A549 (cell line): Measurements from ENCODE around the gene ADCY2. TPM values are rescaled to one million over a fixed set of nuclear protein-coding genes. Genes with fewer than 3 reads are reported as not detected.

Source experiments
- ATAC-seq, 2 experiments: fragments of 200-7000 bp in 1 of 2; fragments of >200 bp in 1 of 2; cut with Nextera tagmentation in 1 of 2; cut with Tn5 transposase in 1 of 2; 3 replicates each; pipeline versions ENCODE4 v1.8.0 to v1.9.1; 2018 to 2020; ENCODE audit warnings: mild to moderate bottlenecking in 1 of 2, moderate library complexity in 1 of 2
- CTCF ChIA-PET: fragments of 300-600 bp; sonication (Branson Sonifier 250); formaldehyde crosslinking; extraction: SDS; loops from one replicate; lab custom pipeline; 2021; ENCODE audit warnings: antibody characterized with exemption, inconsistent platforms; lab: Yijun Ruan, JAX
- POLR2A ChIA-PET: fragments of 350-600 bp; formaldehyde crosslinking; extraction: SDS; loops from one replicate; lab custom pipeline; 2021; ENCODE audit warnings: antibody characterized with exemption, inconsistent platforms; lab: Yijun Ruan, JAX
- DNase-seq, 2 experiments: peaks; one replicate each; pipeline versions ENCODE4 v3.0.0 to v3.0.0-alpha.2; 2011 to 2016; ENCODE audit warnings: low read depth in 1 of 2, low spot score in 1 of 2
- FAIRE-seq: peaks from 2 replicates; lab custom pipeline; 2011; peaks lifted over from hg19 to GRCh38; lab: Jason Lieb, UNC
- H3K27ac ChIP-seq, 2 experiments: fragments of >200 bp; sonication (Bioruptor Twin); formaldehyde crosslinking; 3 replicates each; pipeline ENCODE4 v1.5.1; 2016 to 2017
- H3K4me1 ChIP-seq: fragments of >200 bp; sonication (Bioruptor Twin); formaldehyde crosslinking; 3 replicates; pipeline ENCODE4 v1.6.1; 2016
- H3K4me2 ChIP-seq: fragments of >200 bp; sonication (Bioruptor Twin); formaldehyde crosslinking; 3 replicates; pipeline ENCODE4 v1.6.1; 2016
- H3K4me3 ChIP-seq: fragments of >200 bp; sonication (Bioruptor Twin); formaldehyde crosslinking; 3 replicates; pipeline ENCODE4 v1.5.1; 2016
- H3K9me3 ChIP-seq: fragments of >200 bp; sonication (Bioruptor Twin); formaldehyde crosslinking; 3 replicates; pipeline ENCODE4 v1.6.1; 2016
- CHD2 ChIP-seq: fragments of 150-350 bp; IDR thresholded peaks from 2 replicates; pipeline ENCODE4 v1.6.1; 2014; ENCODE audit warnings: low read length; ENCODE audit not compliant: partially characterized antibody
- EHF ChIP-seq: fragments of 250-450 bp; sonication (Bioruptor Pico); IDR thresholded peaks from 2 replicates; pipeline ENCODE4 v1.5.0; 2020; ENCODE audit warnings: mild to moderate bottlenecking
- FOSL2 ChIP-seq, 2 experiments: fragments of 450-650 bp in 1 of 2; fragments of >200 bp in 1 of 2; sonication (Bioruptor Twin) in 1 of 2; formaldehyde crosslinking; IDR thresholded peaks; 2 replicates each; pipeline versions ENCODE4 v1.5.0 to v1.6.1; 2016 to 2020; ENCODE audit warnings: mild to moderate bottlenecking in 1 of 2, moderate library complexity in 1 of 2
- FOXS1 ChIP-seq: fragments of 250-450 bp; sonication (Bioruptor Pico); IDR thresholded peaks from 2 replicates; pipeline ENCODE4 v1.5.0; 2020; ENCODE audit warnings: mild to moderate bottlenecking, moderate library complexity
- GATA3 ChIP-seq: IDR thresholded peaks from 2 replicates; pipeline ENCODE4 v1.6.1; 2012; ENCODE audit warnings: borderline replicate concordance
- HEYL ChIP-seq: fragments of 250-450 bp; sonication (Bioruptor Pico); IDR thresholded peaks from 2 replicates; pipeline ENCODE4 v1.8.0; 2021; ENCODE audit warnings: mild to moderate bottlenecking, moderate library complexity
- HOXB13 ChIP-seq: fragments of 250-450 bp; sonication (Bioruptor Pico); IDR thresholded peaks from 2 replicates; pipeline ENCODE4 v1.5.0; 2020; ENCODE audit warnings: low read depth, mild to moderate bottlenecking, moderate library complexity
- KDM1A ChIP-seq: fragments of 200-600 bp; sonication (generic); IDR thresholded peaks from 2 replicates; pipeline ENCODE4 v1.6.1; 2016; ENCODE audit warnings: low read depth, mild to moderate bottlenecking
- MAZ ChIP-seq: fragments of 150-350 bp; IDR thresholded peaks from 2 replicates; pipeline ENCODE4 v1.6.1; 2014; ENCODE audit warnings: antibody characterized with exemption, low read depth, low read length, borderline replicate concordance
- MYC ChIP-seq: IDR thresholded peaks from 2 replicates; pipeline ENCODE4 v1.6.1; 2012; ENCODE audit warnings: mild to moderate bottlenecking, inconsistent platforms, low read length, improper control_type of control experiment, borderline replicate concordance
- RARB ChIP-seq: fragments of 250-450 bp; sonication (Bioruptor Pico); IDR thresholded peaks from 2 replicates; pipeline ENCODE4 v1.8.0; 2021; ENCODE audit warnings: mild to moderate bottlenecking, moderate library complexity
- RNF2 ChIP-seq: fragments of 200-600 bp; sonication (generic); IDR thresholded peaks from 2 replicates; pipeline ENCODE4 v1.6.1; 2016; ENCODE audit warnings: low read depth, mild to moderate bottlenecking, antibody characterized with exemption, moderate library complexity, borderline replicate concordance
- WGBS: methylation state at CpG from one replicate; pipeline ENCODE4 v1.1.6; 2017; ENCODE audit errors: missing lambda C conversion rate; 5-methylcytosine and 5-hydroxymethylcytosine counted together
- polyA plus RNA-seq, 4 experiments: library from polyadenylated mRNA; depleted of rRNA in 3 of 4; stranded (reverse); fragments of >200 nt; fragmentation: RNase III in 1 of 4; extraction: RNeasy Plus Mini Kit Qiagen cat#74134 plus additional on column Dnase treatment in 1 of 4; gene quantifications; 2 replicates in 3 of 4; 3 replicates in 1 of 4; pipeline ENCODE4 v1.2.3, GENCODE V29; 2011 to 2017
- TF ChIP-seq, protein P1 (sequence below): fragments of 450-650 bp; IDR thresholded peaks from 2 replicates; pipeline ENCODE4 v1.6.1; 2014; ENCODE audit warnings: antibody characterized with exemption
- TF ChIP-seq, protein P2 (sequence below): fragments of >200 bp; sonication (Bioruptor Twin); formaldehyde crosslinking; IDR thresholded peaks from 2 replicates; pipeline ENCODE4 v1.6.1; 2016
- TF ChIP-seq, protein P3 (sequence below): fragments of 150-350 bp; IDR thresholded peaks from 2 replicates; pipeline ENCODE4 v1.6.1; 2014; ENCODE audit warnings: low read depth, mild to moderate bottlenecking, low read length
- TF ChIP-seq, protein P4 (sequence below): IDR thresholded peaks from 2 replicates; pipeline ENCODE4 v1.6.1; 2012; ENCODE audit warnings: low read depth, borderline replicate concordance

Gene ADCY2
- polyA plus RNA-seq, 2 of the 4 experiments (the other 2 are of a cell fraction): not detected

DNA sequence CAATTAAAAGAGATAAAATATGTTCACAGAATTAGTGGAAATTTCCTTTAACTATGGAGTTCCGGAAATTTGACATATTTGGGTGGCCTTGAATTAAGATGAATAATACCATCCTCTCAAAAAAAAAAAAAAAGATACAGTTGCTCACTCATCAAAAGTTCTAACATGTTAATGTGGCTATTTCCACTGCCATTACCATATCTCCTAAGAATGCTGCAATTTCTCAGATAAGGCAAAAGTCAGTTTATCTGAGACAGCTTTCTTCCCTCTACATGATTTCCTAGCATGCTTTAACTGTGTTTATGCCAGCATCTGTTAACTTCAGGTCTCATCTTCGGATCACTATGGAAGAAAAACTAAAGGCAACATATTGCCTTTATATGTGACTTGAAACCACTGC is 470.3 kb downstream of the ADCY2 start:
- FAIRE-seq (no peak), ATAC-seq (no peak), DNase-seq (no peak)
- no peak overlapping the region for H3K4me3 ChIP-seq
- H3K27ac ChIP-seq: no peak overlapping the region
- peaks cover 19% of the 10 kb centered on the region for H3K4me1 ChIP-seq
- H3K9me3 ChIP-seq: no peaks in the 10 kb centered on the region
- POLR2A ChIA-PET: no interaction called here
- WGBS: 86% methylated on average over 2 of the region's 2 CpGs
- no peak for TF ChIP-seq FOSL2 (IDR thresholded peaks at IDR 0.05)
- no peak for TF ChIP-seq FOSL2 (CRISPR knock-in tag; IDR thresholded peaks at IDR 0.05)
- TF ChIP-seq, protein P1, sequence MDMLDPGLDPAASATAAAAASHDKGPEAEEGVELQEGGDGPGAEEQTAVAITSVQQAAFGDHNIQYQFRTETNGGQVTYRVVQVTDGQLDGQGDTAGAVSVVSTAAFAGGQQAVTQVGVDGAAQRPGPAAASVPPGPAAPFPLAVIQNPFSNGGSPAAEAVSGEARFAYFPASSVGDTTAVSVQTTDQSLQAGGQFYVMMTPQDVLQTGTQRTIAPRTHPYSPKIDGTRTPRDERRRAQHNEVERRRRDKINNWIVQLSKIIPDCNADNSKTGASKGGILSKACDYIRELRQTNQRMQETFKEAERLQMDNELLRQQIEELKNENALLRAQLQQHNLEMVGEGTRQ: no peak
- TF ChIP-seq, protein P2, sequence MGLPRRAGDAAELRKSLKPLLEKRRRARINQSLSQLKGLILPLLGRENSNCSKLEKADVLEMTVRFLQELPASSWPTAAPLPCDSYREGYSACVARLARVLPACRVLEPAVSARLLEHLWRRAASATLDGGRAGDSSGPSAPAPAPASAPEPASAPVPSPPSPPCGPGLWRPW: no peak
- TF ChIP-seq MYC: no peak
- no peak for TF ChIP-seq RNF2
- TF ChIP-seq KDM1A: no peak
- TF ChIP-seq, protein P3, sequence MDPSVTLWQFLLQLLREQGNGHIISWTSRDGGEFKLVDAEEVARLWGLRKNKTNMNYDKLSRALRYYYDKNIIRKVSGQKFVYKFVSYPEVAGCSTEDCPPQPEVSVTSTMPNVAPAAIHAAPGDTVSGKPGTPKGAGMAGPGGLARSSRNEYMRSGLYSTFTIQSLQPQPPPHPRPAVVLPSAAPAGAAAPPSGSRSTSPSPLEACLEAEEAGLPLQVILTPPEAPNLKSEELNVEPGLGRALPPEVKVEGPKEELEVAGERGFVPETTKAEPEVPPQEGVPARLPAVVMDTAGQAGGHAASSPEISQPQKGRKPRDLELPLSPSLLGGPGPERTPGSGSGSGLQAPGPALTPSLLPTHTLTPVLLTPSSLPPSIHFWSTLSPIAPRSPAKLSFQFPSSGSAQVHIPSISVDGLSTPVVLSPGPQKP: no peak
- TF ChIP-seq GATA3: no peak
- no peak for TF ChIP-seq MAZ
- no peak for TF ChIP-seq FOXS1 (CRISPR knock-in tag)
- H3K4me2 ChIP-seq: no peak overlapping the region
- CTCF ChIA-PET: interaction anchor here (0.9 to 2.6 kb wide), 4 partner anchors 10 to 50 kb away, joined by 3 to 8 read pairs (median 4); no protein-coding TSS in a partner anchor

DNA sequence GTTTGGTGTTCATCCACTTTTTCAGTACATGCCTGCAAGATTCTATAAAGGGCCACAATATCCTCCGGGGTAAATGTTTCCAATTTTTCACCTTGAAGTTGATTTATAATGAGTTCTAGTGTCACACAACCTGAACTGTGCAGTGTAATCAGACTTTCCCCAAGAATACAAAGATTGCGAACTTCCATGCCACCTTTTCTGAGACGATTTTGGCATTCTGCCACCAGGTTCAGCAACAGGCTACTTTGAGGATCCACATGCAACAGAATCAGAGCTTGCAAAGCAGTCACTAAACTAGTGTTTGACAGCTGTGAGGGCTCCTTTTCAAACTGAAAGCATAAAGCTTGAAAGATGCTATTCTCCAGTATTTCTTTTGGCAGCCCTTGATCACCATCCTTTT is 471.3 kb downstream of the ADCY2 start:
- H3K4me1 ChIP-seq: peaks cover 20% of the 10 kb centered on the region
- 67% methylated on average over 3 of the region's 3 CpGs for WGBS
- peak overlapping the region; percentile 89 for H3K4me2 ChIP-seq
- no peak for FAIRE-seq
- H3K9me3 ChIP-seq: no peaks in the 10 kb centered on the region
- H3K27ac ChIP-seq: no peak overlapping the region
- CTCF ChIA-PET: interaction anchor here (1.1 to 2.6 kb wide), 3 partner anchors 17 to 51 kb away, joined by 4 to 8 read pairs (median 6); no protein-coding TSS in a partner anchor
- ATAC-seq: no peak
- DNase-seq: no peak
- no peak overlapping the region for H3K4me3 ChIP-seq
- POLR2A ChIA-PET: no interaction called here
- TF ChIP-seq RARB: no peak
- TF ChIP-seq EHF (CRISPR knock-in tag): no peak
- no peak for TF ChIP-seq MAZ
- no peak for TF ChIP-seq HEYL (CRISPR knock-in tag)
- no peak for TF ChIP-seq CHD2

DNA sequence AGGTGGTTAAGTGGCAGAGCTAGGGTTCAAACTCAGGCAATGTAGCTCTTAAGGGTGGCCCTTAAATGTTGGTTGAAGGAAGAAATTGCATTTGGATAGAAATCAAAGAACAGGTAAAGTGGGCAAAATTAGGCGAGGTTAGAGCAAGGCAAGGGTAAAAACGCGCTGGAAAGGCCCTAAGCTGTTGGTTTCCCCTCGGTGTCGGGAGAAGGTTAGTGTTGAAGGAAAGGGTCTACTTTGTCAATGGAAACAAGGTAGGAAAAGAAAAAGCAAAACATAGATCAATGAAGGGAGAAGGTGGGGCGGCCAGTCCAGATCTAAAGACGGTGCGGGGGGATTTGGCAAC is 472.5 kb downstream of the ADCY2 start:
- peak overlapping the region; percentile 89 for H3K4me2 ChIP-seq
- FAIRE-seq: no peak
- H3K9me3 ChIP-seq: no peaks in the 10 kb centered on the region
- ATAC-seq: peak; percentile 28 to 34; a peak in 5 of 6 replicates
- CTCF ChIA-PET: interaction anchor here (1.1 to 2.6 kb wide), 3 partner anchors 18 to 52 kb away, joined by 3 to 8 read pairs (median 6); no protein-coding TSS in a partner anchor
- no peak for TF ChIP-seq HOXB13 (CRISPR knock-in tag)
- TF ChIP-seq MAZ: no peak
- TF ChIP-seq, protein P4, sequence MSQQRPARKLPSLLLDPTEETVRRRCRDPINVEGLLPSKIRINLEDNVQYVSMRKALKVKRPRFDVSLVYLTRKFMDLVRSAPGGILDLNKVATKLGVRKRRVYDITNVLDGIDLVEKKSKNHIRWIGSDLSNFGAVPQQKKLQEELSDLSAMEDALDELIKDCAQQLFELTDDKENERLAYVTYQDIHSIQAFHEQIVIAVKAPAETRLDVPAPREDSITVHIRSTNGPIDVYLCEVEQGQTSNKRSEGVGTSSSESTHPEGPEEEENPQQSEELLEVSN: no peak
- 2% methylated on average over 8 of the region's 8 CpGs for WGBS
- no peak for DNase-seq
- POLR2A ChIA-PET: interaction anchor here (1.0 kb wide), 4 partner anchors 8 to 14 kb away, joined by 3 to 8 read pairs (median 6); no protein-coding TSS in a partner anchor
- peak overlapping the region; percentile 97 for H3K4me3 ChIP-seq
- H3K4me1 ChIP-seq: peaks cover 26% of the 10 kb centered on the region
- peak overlapping the region; percentile 84 to 95 for H3K27ac ChIP-seq
